ENCODE data around the gene LKAAEAR1. TPM values are rescaled to one million over a fixed set of nuclear protein-coding genes. Genes with fewer than 3 reads are reported as not detected.

Gene LKAAEAR1
- total RNA-seq, 1 donor from 2014 or later: not detected

- Mint-ChIP-seq H3K4me3 (ENCODE audit: unreplicated experiment) (no peak overlapping the region), H3K4me1 (ENCODE audit: low read depth, unreplicated experiment) (peaks cover 3% of the 10 kb centered on the region), H3K9me3 (ENCODE audit: unreplicated experiment) (peaks cover 5% of the 10 kb centered on the region), H3K36me3 (ENCODE audit: unreplicated experiment) (peaks cover 5% of the 10 kb centered on the region), H3K27me3 (ENCODE audit: unreplicated experiment) (peaks cover 18% of the 10 kb centered on the region), H3K27ac (ENCODE audit: unreplicated experiment) (no peak overlapping the region)
- TF ChIP-seq, protein P1, sequence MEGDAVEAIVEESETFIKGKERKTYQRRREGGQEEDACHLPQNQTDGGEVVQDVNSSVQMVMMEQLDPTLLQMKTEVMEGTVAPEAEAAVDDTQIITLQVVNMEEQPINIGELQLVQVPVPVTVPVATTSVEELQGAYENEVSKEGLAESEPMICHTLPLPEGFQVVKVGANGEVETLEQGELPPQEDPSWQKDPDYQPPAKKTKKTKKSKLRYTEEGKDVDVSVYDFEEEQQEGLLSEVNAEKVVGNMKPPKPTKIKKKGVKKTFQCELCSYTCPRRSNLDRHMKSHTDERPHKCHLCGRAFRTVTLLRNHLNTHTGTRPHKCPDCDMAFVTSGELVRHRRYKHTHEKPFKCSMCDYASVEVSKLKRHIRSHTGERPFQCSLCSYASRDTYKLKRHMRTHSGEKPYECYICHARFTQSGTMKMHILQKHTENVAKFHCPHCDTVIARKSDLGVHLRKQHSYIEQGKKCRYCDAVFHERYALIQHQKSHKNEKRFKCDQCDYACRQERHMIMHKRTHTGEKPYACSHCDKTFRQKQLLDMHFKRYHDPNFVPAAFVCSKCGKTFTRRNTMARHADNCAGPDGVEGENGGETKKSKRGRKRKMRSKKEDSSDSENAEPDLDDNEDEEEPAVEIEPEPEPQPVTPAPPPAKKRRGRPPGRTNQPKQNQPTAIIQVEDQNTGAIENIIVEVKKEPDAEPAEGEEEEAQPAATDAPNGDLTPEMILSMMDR (IDR thresholded peaks at IDR 0.05; ENCODE audit: partially characterized antibody, unreplicated experiment): no peak
- no peak for DNase-seq
Observed at GRCh38 chr20:64100566-64100888, 16.3 kb upstream of the LKAAEAR1 start.

GRCh38 chr20:64099880-64100565, 15.8 kb upstream of the LKAAEAR1 start:
- peaks cover 3% of the 10 kb centered on the region for H3K4me1 Mint-ChIP-seq (ENCODE audit: low read depth, unreplicated experiment)
- no peak overlapping the region for H3K27ac Mint-ChIP-seq (ENCODE audit: unreplicated experiment)

DNA sequence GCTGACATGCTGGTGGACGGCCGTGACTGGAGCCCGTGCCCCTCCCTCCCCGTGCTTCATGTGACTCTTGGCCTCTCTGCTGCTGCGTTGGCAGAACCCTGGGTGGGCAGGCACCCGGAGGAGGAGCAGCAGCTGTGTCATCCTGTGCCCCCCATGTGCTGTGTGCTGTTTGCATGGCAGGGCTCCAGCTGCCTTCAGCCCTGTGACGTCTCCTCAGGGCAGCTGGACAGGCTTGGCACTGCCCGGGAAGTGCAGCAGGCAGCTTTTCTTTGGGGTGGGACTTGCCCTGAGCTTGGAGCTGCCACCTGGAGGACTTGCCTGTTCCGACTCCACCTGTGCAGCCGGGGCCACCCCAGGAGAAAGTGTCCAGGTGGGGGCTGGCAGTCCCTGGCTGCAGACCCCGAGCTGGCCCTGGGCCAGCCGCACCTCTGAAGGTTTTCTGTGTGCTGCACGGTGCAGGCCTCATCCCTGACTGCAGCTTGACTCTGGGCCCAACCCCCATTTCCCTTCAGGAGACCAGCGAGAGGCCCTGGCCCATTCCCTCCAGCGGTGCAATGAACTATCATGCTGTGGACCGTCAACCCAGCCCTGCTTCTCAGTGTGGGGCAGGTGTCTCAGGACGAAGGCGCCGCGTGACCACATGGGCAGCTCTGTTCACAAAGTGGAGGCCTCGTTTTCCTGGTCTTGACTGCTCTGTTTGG, 15.0 kb upstream of the LKAAEAR1 start:
- H3K9me3 Mint-ChIP-seq (ENCODE audit: unreplicated experiment): peaks cover 5% of the 10 kb centered on the region
- TF ChIP-seq, protein P1 (IDR thresholded peaks at IDR 0.05; ENCODE audit: partially characterized antibody, unreplicated experiment): no peak

More at GRCh38 chr20:64099880-64100565, 15.8 kb upstream of the LKAAEAR1 start:
- Mint-ChIP-seq H3K27me3 (ENCODE audit: unreplicated experiment) (peaks cover 20% of the 10 kb centered on the region), H3K36me3 (ENCODE audit: unreplicated experiment) (peaks cover 5% of the 10 kb centered on the region), H3K4me3 (ENCODE audit: unreplicated experiment) (no peak overlapping the region), H3K9me3 (ENCODE audit: unreplicated experiment) (peaks cover 5% of the 10 kb centered on the region)
- TF ChIP-seq, protein P1 (IDR thresholded peaks at IDR 0.05; ENCODE audit: partially characterized antibody, unreplicated experiment): no peak
- no peak for DNase-seq

DNA sequence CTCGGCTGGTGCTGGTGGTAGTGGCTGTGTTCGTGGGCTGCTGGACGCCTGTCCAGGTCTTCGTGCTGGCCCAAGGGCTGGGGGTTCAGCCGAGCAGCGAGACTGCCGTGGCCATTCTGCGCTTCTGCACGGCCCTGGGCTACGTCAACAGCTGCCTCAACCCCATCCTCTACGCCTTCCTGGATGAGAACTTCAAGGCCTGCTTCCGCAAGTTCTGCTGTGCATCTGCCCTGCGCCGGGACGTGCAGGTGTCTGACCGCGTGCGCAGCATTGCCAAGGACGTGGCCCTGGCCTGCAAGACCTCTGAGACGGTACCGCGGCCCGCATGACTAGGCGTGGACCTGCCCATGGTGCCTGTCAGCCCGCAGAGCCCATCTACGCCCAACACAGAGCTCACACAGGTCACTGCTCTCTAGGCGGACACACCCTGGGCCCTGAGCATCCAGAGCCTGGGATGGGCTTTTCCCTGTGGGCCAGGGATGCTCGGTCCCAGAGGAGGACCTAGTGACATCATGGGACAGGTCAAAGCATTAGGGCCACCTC, 14.3 kb upstream of the LKAAEAR1 start:
- H3K4me1 Mint-ChIP-seq (ENCODE audit: low read depth, unreplicated experiment): peaks cover 3% of the 10 kb centered on the region
- no peak for DNase-seq
- peaks cover 17% of the 10 kb centered on the region for H3K27me3 Mint-ChIP-seq (ENCODE audit: unreplicated experiment)
- TF ChIP-seq, protein P1 (IDR thresholded peaks at IDR 0.05; ENCODE audit: partially characterized antibody, unreplicated experiment): no peak
- H3K36me3 Mint-ChIP-seq (ENCODE audit: unreplicated experiment): peaks cover 5% of the 10 kb centered on the region
- peaks cover 5% of the 10 kb centered on the region for H3K9me3 Mint-ChIP-seq (ENCODE audit: unreplicated experiment)
- no peak overlapping the region for H3K4me3 Mint-ChIP-seq (ENCODE audit: unreplicated experiment)
- no peak overlapping the region for H3K27ac Mint-ChIP-seq (ENCODE audit: unreplicated experiment)

More for the DNA sequence above, 15.0 kb upstream of the LKAAEAR1 start:
- Mint-ChIP-seq H3K36me3 (ENCODE audit: unreplicated experiment) (peaks cover 5% of the 10 kb centered on the region), H3K4me3 (ENCODE audit: unreplicated experiment) (no peak overlapping the region), H3K4me1 (ENCODE audit: low read depth, unreplicated experiment) (peaks cover 3% of the 10 kb centered on the region), H3K27ac (ENCODE audit: unreplicated experiment) (no peak overlapping the region), H3K27me3 (ENCODE audit: unreplicated experiment) (peaks cover 20% of the 10 kb centered on the region)
- no peak for DNase-seq

- Mint-ChIP-seq H3K4me3 (ENCODE audit: unreplicated experiment) (peak overlapping the region; percentile 1), H3K9me3 (ENCODE audit: unreplicated experiment) (peaks cover 7% of the 10 kb centered on the region), H3K27ac (ENCODE audit: unreplicated experiment) (peak overlapping the region; percentile 2), H3K4me1 (ENCODE audit: low read depth, unreplicated experiment) (peaks cover 10% of the 10 kb centered on the region), H3K36me3 (ENCODE audit: unreplicated experiment) (peaks cover 5% of the 10 kb centered on the region), H3K27me3 (ENCODE audit: unreplicated experiment) (peaks cover 20% of the 10 kb centered on the region)
- no peak for DNase-seq
- TF ChIP-seq, protein P1 (IDR thresholded peaks at IDR 0.05; ENCODE audit: partially characterized antibody, unreplicated experiment): no peak
Observed at GRCh38 chr20:64096535-64096934, 12.3 kb upstream of the LKAAEAR1 start.

Data from glutamatergic neuron (in vitro differentiated cells).